ENCODE measurements around the gene DLG1.

Gene DLG1

DNA sequence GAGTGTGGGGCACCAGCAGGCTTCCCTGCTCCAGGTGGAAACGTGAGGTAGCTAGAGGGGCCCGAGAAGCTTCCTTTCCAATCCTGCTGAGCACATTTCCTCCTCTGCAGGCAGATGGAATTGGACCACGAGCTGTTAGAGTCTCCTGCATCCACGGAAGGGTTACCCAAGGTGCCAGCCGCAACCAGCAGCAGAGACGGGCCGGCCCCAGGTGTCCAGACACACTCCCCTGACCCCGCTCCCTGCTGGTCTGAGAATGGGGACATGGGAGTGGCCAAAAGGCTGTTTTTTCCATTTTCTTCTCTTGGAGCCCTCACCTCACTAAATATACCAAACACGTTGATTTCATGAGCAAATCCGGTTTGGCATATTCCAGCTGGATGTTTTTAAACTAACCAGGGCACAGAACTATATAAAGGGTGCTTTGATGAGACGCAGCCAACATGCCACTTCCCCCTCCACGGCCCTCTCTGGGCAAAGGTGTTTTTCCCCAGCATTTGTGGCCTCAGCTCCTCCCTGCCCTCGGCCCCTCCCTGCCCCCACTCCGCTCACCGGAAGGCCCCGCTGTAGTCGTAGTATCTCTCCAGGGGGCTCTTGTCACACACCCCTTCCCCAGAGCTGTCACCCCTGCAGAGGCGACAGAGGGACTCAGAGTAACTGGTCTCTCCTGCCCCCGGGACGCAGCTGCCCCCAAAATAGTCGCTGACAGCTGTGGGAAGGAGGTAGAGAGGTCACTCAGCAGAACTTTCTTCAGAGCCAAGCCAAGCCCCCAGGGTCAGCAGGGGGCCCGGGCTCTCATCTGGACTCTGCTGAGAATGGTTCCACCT lies 275.8 kb downstream of the DLG1 start:
- no peak overlapping the region for H3K4me3 ChIP-seq (replicated peaks in 1 of 2; ENCODE audit: low read depth in 2 of 2, low read length in 2 of 2)
- TF ChIP-seq, protein P1, sequence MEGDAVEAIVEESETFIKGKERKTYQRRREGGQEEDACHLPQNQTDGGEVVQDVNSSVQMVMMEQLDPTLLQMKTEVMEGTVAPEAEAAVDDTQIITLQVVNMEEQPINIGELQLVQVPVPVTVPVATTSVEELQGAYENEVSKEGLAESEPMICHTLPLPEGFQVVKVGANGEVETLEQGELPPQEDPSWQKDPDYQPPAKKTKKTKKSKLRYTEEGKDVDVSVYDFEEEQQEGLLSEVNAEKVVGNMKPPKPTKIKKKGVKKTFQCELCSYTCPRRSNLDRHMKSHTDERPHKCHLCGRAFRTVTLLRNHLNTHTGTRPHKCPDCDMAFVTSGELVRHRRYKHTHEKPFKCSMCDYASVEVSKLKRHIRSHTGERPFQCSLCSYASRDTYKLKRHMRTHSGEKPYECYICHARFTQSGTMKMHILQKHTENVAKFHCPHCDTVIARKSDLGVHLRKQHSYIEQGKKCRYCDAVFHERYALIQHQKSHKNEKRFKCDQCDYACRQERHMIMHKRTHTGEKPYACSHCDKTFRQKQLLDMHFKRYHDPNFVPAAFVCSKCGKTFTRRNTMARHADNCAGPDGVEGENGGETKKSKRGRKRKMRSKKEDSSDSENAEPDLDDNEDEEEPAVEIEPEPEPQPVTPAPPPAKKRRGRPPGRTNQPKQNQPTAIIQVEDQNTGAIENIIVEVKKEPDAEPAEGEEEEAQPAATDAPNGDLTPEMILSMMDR (IDR thresholded peaks at IDR 0.05; ENCODE audit: low read depth, low read length): no peak

DNA sequence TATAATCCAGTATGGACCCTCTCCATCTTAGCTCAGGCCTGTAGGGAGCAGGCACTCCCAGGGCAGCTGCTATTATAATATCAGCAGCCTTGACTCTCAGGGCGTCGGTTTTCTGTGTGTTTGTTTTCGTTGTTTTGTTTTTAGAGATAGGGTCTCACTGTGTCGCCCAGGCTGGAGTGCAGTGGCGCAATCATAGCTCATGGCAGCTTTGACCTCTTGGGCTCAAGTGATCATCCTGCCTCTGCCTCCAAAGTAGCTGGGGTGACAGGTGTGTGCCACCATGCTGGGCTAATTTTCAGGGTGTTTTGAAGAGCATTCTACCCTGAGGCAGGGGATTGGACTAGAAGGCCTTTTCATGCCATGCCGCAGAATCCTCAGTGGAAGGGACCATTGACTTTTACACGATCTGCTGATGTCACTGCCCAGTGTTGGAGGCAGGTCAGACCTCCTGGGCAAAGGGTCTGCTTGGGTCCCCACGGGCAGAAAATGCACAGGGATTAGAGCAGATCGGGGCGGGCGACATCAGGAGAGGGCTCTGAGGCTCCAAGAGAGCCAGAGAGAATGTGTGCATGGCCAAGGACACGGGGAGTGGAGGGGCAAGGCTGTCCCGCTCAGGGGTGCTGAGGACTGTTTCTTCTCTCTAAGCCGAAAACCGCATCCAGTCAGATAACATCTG lies 276.5 kb downstream of the DLG1 start:
- TF ChIP-seq, protein P1 (IDR thresholded peaks at IDR 0.05; ENCODE audit: low read depth, low read length): no peak
- no peak for DNase-seq (ENCODE audit: low read depth in 2 of 2)
- no peak overlapping the region for H3K4me3 ChIP-seq (replicated peaks in 1 of 2; ENCODE audit: low read depth in 2 of 2, low read length in 2 of 2)

More for the DNA sequence above, 275.8 kb downstream of the DLG1 start:
- no peak for DNase-seq (ENCODE audit: low read depth in 2 of 2)

DNA sequence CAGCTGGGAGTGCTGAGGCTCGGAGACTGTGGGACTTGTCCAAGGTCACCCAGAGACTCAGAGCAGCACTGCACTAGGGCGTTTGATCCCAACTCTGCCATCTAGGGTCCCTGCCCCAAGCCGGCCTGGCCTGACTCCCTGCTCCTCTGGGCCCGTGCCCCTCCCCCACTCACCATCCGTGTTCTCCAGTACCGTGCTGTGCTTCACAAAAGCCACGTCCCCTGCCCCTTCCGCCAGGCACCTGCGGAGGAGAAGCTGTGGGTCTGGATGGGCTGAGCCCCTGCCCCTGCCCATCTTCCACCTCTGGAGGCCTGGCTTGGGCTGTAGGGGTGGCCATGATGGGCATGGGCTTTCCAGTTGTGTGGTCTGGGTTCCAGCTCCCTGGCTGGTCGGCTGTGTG lies 277.2 kb downstream of the DLG1 start:
- TF ChIP-seq, protein P1 (IDR thresholded peaks at IDR 0.05; ENCODE audit: low read depth, low read length): no peak
- H3K4me3 ChIP-seq (replicated peaks in 1 of 2; ENCODE audit: low read depth in 2 of 2, low read length in 2 of 2): no peak overlapping the region
- DNase-seq (ENCODE audit: low read depth in 2 of 2): no peak

DNA sequence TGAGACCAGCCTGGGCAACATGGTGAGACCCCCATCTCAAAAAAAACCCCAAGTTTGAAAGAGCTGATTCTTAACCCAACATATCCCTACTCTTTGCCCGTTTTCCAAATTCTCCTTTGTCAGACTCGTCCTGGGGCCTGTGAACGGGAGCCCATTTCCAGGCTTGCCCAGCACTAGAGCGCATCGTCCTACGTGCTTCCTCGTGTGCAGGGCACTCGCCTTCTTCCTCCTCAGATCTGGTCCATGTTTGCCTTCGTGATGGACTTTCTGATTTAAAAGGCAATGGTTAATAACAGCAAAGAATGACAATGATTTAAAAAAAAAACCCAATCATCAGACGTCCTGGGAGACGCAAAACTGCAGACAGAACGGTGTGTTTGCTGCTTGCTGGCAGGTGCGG lies 278.9 kb downstream of the DLG1 start:
- TF ChIP-seq, protein P1 (IDR thresholded peaks at IDR 0.05; ENCODE audit: low read depth, low read length): no peak
- no peak for DNase-seq (ENCODE audit: low read depth in 2 of 2)
- H3K4me3 ChIP-seq (replicated peaks in 1 of 2; ENCODE audit: low read depth in 2 of 2, low read length in 2 of 2): no peak overlapping the region

DNA sequence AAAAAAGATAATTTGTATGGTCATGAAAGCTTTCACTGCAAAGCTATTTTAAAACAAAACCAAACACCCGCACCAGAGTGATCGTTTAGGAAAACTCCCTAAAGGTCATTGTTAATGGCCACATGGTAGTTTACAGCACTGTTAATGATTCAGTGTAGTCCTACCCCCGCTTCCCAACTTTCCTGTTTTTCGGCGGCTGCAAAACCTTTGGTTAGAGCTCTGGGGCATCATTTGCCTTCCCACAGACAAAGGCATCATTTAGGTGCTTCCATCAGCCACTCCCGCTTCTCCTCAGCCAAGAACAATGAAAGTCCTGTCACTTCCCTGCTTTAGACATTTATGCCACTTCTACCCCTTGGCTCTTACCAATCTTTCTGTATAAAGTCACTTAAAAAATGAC lies 279.4 kb downstream of the DLG1 start:
- H3K4me3 ChIP-seq (replicated peaks in 1 of 2; ENCODE audit: low read depth in 2 of 2, low read length in 2 of 2): no peak overlapping the region
- DNase-seq (ENCODE audit: low read depth in 2 of 2): no peak
- TF ChIP-seq, protein P1 (IDR thresholded peaks at IDR 0.05; ENCODE audit: low read depth, low read length): no peak

DNA sequence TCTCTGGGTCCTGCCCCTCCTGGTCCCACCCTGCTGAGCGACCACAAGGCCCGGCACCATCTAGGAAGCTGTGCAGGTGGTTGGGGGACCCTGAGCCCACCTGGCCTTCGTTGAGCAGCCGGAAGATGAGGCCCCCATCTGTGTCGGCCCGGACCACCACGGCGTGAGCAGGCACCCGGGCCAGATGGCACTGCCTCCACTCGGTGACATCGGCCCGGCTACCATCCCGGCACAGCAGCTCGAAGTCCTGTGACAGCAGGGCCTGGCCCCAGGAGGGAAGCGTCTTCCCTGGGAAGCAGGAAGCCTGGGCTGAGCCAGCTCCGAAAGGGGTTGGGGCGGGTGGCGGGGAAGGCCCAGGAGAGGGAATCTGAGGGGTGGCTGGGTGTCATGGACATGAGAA lies 281.4 kb downstream of the DLG1 start:
- no peak overlapping the region for H3K4me3 ChIP-seq (replicated peaks in 1 of 2; ENCODE audit: low read depth in 2 of 2, low read length in 2 of 2)
- DNase-seq (ENCODE audit: low read depth in 2 of 2): no peak
- TF ChIP-seq, protein P1 (IDR thresholded peaks at IDR 0.05; ENCODE audit: low read depth, low read length): no peak
